OCI-LY1 (cell line): Measurements from ENCODE around the gene PJA2.

Experiments used
- H2AFZ ChIP-seq: fragments of 200-600 bp; sonication (generic), shearing (Covaris generic); 2 replicates; pipeline ENCODE4 v1.6.0; 2014; ENCODE audit warnings: antibody characterized with exemption, mild to moderate bottlenecking, low read length
- H3F3A ChIP-seq: fragments of 200-600 bp; sonication (generic), shearing (Covaris generic); 2 replicates; pipeline ENCODE4 v1.6.0; 2014; ENCODE audit warnings: mild to moderate bottlenecking, antibody characterized with exemption, low read length, moderate library complexity; ENCODE audit not compliant: insufficient read depth
- H3K27ac ChIP-seq: fragments of 200-600 bp; sonication (generic); 2 replicates; pipeline ENCODE4 v1.5.1; 2014; ENCODE audit warnings: low read length, mixed run types, mild to moderate bottlenecking, low read depth; ENCODE audit not compliant: poor library complexity, severe bottlenecking
- H3K27me3 ChIP-seq: fragments of 200-600 bp; sonication (generic); 2 replicates; pipeline ENCODE4 v1.6.0; 2014; ENCODE audit warnings: antibody characterized with exemption, mild to moderate bottlenecking, low read length, moderate library complexity; ENCODE audit not compliant: insufficient read depth
- H3K36me3 ChIP-seq: fragments of 200-600 bp; sonication (generic); 2 replicates; pipeline ENCODE4 v1.6.1; 2014; ENCODE audit warnings: mild to moderate bottlenecking, antibody characterized with exemption, low read length, moderate library complexity, mixed read lengths; ENCODE audit not compliant: insufficient read depth
- H3K4me1 ChIP-seq: fragments of 200-600 bp; sonication (generic); 2 replicates; pipeline ENCODE4 v1.5.1; 2014; ENCODE audit warnings: mild to moderate bottlenecking, low read length, moderate library complexity; ENCODE audit not compliant: insufficient read depth, severe bottlenecking
- H3K4me2 ChIP-seq: fragments of 200-600 bp; sonication (generic), shearing (Covaris generic); 2 replicates; pipeline ENCODE4 v1.6.1; 2014; ENCODE audit warnings: low read length
- H3K4me3 ChIP-seq: fragments of 200-600 bp; sonication (generic); 2 replicates; pipeline ENCODE4 v1.5.1; 2014; ENCODE audit warnings: low read length, low read depth, mild to moderate bottlenecking, mixed read lengths; ENCODE audit not compliant: poor library complexity, severe bottlenecking
- H3K79me2 ChIP-seq: fragments of 200-600 bp; shearing (Covaris generic); 2 replicates; pipeline ENCODE4 v1.6.1; 2016; ENCODE audit warnings: mixed run types, low read length, mixed read lengths; ENCODE audit not compliant: insufficient read depth
- H3K9ac ChIP-seq: fragments of 200-600 bp; sonication (generic), shearing (Covaris generic); 2 replicates; pipeline ENCODE4 v1.6.1; 2014; ENCODE audit warnings: mild to moderate bottlenecking, low read length, mixed read lengths
- H3K9me2 ChIP-seq: fragments of 200-600 bp; sonication (generic), shearing (Covaris generic); 2 replicates; pipeline ENCODE4 v1.6.1; 2014; ENCODE audit warnings: low read depth, mild to moderate bottlenecking, low read length, mixed read lengths
- H3K9me3 ChIP-seq: fragments of 200-600 bp; shearing (Covaris generic); 2 replicates; pipeline ENCODE4 v1.6.1; 2014; ENCODE audit warnings: low read length, mixed read lengths
- H4K20me1 ChIP-seq: fragments of 200-600 bp; sonication (generic), shearing (Covaris generic); 2 replicates; pipeline ENCODE4 v1.6.0; 2016; ENCODE audit warnings: mild to moderate bottlenecking, low read length; ENCODE audit not compliant: insufficient read depth
- CTCF ChIP-seq: fragments of 200-600 bp; sonication (generic), shearing (Covaris generic); IDR thresholded peaks from 2 replicates; pipeline ENCODE4 v1.5.1; 2017; ENCODE audit warnings: mild to moderate bottlenecking, antibody characterized with exemption, low read length, moderate library complexity, mixed read lengths
- EZH2 ChIP-seq: fragments of 200-600 bp; sonication (generic), shearing (Covaris generic); IDR thresholded peaks from 2 replicates; pipeline ENCODE4 v1.8.0; 2017; ENCODE audit warnings: borderline replicate concordance, mixed run types, mild to moderate bottlenecking, antibody characterized with exemption, low read length, moderate library complexity, mixed read lengths

The PJA2 gene

DNA sequence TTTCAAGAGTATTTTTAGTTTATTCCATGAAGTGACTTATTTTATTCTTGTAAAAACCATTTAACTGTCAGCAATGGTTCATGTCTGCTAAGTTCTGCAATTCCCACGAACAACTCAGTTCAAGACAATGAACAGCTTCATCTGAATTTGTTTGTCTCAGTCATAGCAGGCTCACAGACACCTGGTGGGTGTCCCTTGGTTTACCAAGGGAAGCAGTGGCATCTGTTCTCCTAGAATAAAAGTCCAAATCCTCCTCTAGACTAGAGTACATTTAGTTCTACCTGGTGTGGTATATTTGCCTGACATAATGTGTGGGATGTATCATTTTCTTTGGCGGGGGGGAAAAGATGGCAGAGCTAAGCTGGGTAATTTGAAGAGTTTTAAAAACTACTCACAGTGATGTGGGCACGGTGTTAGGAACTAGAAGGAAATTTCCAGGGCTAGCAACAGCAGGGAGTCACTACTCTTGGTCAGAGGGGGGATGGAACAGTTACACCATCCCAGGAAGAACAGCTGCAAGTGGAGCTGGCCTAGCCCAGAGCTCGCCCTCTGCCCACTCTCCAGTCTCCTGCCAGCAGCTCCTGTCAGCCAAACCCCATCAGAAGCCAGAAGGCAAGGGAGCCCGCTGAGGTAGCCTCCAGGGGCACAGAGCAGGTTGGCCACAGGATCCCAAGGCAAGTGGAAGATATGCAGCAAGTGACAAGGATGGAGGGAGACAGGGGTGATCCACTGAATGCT lies 100.3 kb downstream of the PJA2 start:
- Histone ChIP-seq H3K9me3 (no peaks in the 10 kb centered on the region), H3F3A (no peaks in the 10 kb centered on the region), H2AFZ (no peak overlapping the region), H3K9me2 (no peaks in the 10 kb centered on the region), H3K4me2 (no peak overlapping the region), H3K4me1 (no peaks in the 10 kb centered on the region), H3K36me3 (no peaks in the 10 kb centered on the region), H3K79me2 (no peaks in the 10 kb centered on the region), H3K27me3 (no peaks in the 10 kb centered on the region), H4K20me1 (no peaks in the 10 kb centered on the region), H3K4me3 (no peak overlapping the region), H3K9ac (no peak overlapping the region), H3K27ac (no peak overlapping the region)
- no peak for TF ChIP-seq EZH2

- H3K27ac ChIP-seq: no peak overlapping the region
- H3K9ac ChIP-seq: no peak overlapping the region
- H3K27me3 ChIP-seq: no peaks in the 10 kb centered on the region
- H3K79me2 ChIP-seq: no peaks in the 10 kb centered on the region
- H3F3A ChIP-seq: no peaks in the 10 kb centered on the region
- no peaks in the 10 kb centered on the region for H3K4me1 ChIP-seq
- H3K36me3 ChIP-seq: no peaks in the 10 kb centered on the region
- H4K20me1 ChIP-seq: no peaks in the 10 kb centered on the region
- no peaks in the 10 kb centered on the region for H3K9me2 ChIP-seq
- H3K4me3 ChIP-seq: no peak overlapping the region
- no peak overlapping the region for H3K4me2 ChIP-seq
- TF ChIP-seq EZH2: no peak
- no peak for TF ChIP-seq CTCF
- no peak overlapping the region for H2AFZ ChIP-seq
- no peaks in the 10 kb centered on the region for H3K9me3 ChIP-seq
Measured at GRCh38 chr5:109307951-109308350, 101.8 kb downstream of the PJA2 start.

GRCh38 chr5:109307456-109307855 lies 102.3 kb downstream of the PJA2 start:
- H3K9me3 ChIP-seq: no peaks in the 10 kb centered on the region
- no peak overlapping the region for H3K4me2 ChIP-seq
- no peaks in the 10 kb centered on the region for H3K36me3 ChIP-seq
- TF ChIP-seq EZH2 (no peak), CTCF (no peak)
- no peaks in the 10 kb centered on the region for H3K9me2 ChIP-seq
- H2AFZ ChIP-seq: no peak overlapping the region
- H3K79me2 ChIP-seq: no peaks in the 10 kb centered on the region
- H3K27me3 ChIP-seq: no peaks in the 10 kb centered on the region
- no peaks in the 10 kb centered on the region for H3F3A ChIP-seq
- no peaks in the 10 kb centered on the region for H4K20me1 ChIP-seq
- H3K4me3 ChIP-seq: no peak overlapping the region
- no peak overlapping the region for H3K9ac ChIP-seq
- no peak overlapping the region for H3K27ac ChIP-seq
- H3K4me1 ChIP-seq: no peaks in the 10 kb centered on the region

DNA sequence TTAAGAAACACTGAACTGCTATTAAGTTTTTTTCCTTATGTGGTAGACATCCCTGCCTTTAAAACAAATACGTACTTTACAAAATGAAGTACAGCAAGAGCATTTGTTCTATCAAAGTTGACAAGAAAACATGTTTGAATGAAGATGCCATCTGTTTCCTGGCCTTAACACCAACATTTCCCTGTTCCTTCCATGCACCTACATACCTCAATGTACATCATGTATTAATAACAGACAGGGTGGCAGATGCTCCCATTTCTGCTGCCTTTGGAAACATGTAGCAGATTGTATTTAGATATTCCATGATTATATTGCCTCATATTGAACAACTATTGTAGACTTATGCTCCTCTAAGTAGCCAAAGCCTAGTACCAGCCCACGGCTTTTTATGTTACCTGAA lies 104.4 kb downstream of the PJA2 start:
- Histone ChIP-seq H3K36me3 (no peaks in the 10 kb centered on the region), H4K20me1 (no peaks in the 10 kb centered on the region), H3K79me2 (no peaks in the 10 kb centered on the region), H3K9me2 (no peaks in the 10 kb centered on the region), H3F3A (no peaks in the 10 kb centered on the region), H3K9me3 (no peaks in the 10 kb centered on the region), H3K27ac (no peak overlapping the region), H3K4me1 (no peaks in the 10 kb centered on the region), H2AFZ (no peak overlapping the region), H3K27me3 (no peaks in the 10 kb centered on the region), H3K4me2 (no peak overlapping the region), H3K4me3 (no peak overlapping the region), H3K9ac (no peak overlapping the region)
- TF ChIP-seq CTCF (no peak), EZH2 (no peak)
